Right cardiac atrium (tissue), 5 donors: ENCODE results near the gene SLX9. TPM values are rescaled to one million over a fixed set of nuclear protein-coding genes. Genes with fewer than 3 reads are reported as not detected.

ENCODE experiments used
- ATAC-seq, 2 donors: fragments of 200-7000 bp; cut with Tn5 transposase; one replicate each; pipeline versions ENCODE4 v1.8.0 to v1.9.1; 2020; ENCODE audit warnings: moderate library complexity in 2 of 2, mild to moderate bottlenecking in 1 of 2
- DNase-seq, 3 donors: peaks; one replicate each; pipeline ENCODE4 v3.0.0-alpha.2; 2020
- H3K27ac ChIP-seq: one replicate; pipeline ENCODE4 v1.5.1; 2013; ENCODE audit warnings: mild to moderate bottlenecking, low read length, control low read depth, moderate library complexity
- H3K27me3 ChIP-seq: one replicate; pipeline ENCODE4 v1.6.1; 2013; ENCODE audit not compliant: control insufficient read depth, insufficient read depth
- H3K4me1 ChIP-seq: one replicate; pipeline ENCODE4 v1.6.1; 2013; ENCODE audit warnings: low read length; ENCODE audit not compliant: control insufficient read depth, insufficient read depth
- H3K4me3 ChIP-seq: one replicate; pipeline ENCODE4 v1.5.1; 2013; ENCODE audit warnings: low read length, control low read depth
- H3K9me3 ChIP-seq: one replicate; pipeline ENCODE4 v1.6.1; 2013; ENCODE audit warnings: low read length; ENCODE audit not compliant: control insufficient read depth
- WGBS: extraction: QIAGEN DNeasy Blood & Tissue Kit; methylation state at CpG from one replicate; pipeline ENCODE4 v1.1.7; 2013; 5-methylcytosine and 5-hydroxymethylcytosine counted together
- intact Hi-C, 4 donors: fragments of 100-400 bp; cut with DNase I; formaldehyde crosslinking; loops; one replicate each; pipeline versions ENCODE4 v1.11.0 to v1.14.0; 2022 to 2023
- polyA plus RNA-seq: library from polyadenylated mRNA; stranded (reverse); fragments of 200-250 nt; gene quantifications from one replicate; pipeline ENCODE4 v1.2.3, GENCODE V29; 2013
- total RNA-seq, 4 donors: library from RNA; stranded (reverse); fragmentation: NEBNext Ultra II Directional; extraction: Animal tissue kit (Norgen Biotek cat#: 25700); gene quantifications; one replicate each; pipeline ENCODE4 v1.2.1, GENCODE V29; 2021
- donor health status: healthy with polysubstance abuse.
- donor health status: DM: no; HTN: yes; CAD: no.
- donor health status: DM: no; HTN: no; CAD: no.
- donor health status: DM: no; HTN: yes; CAD: no; lungs with severe emphysema.
- donor health status: DM: yes; HTN: yes; CAD: no.

The SLX9 gene
- total and polyA plus RNA-seq, 5 donors, result 19.2 to 26.5 (median 25.1) TPM

- no peak for ATAC-seq
- intact Hi-C loops, result loop anchor here in 1 of 4 donors (10.0 kb wide), 1 partner anchor 58 kb away; no protein-coding TSS in a partner anchor
- WGBS, result 91% methylated on average over 22 of the region's 22 CpGs
- Histone ChIP-seq H3K9me3 (no peaks in the 10 kb centered on the region), H3K27me3 (no peaks in the 10 kb centered on the region), H3K27ac (no peak overlapping the region), H3K4me3 (no peak overlapping the region), H3K4me1 (peaks cover 18% of the 10 kb centered on the region)
- peak in 2 of 3 donors; percentile 40 to 45 for DNase-seq
Measured at GRCh38 chr21:44957047-44957831, 17.4 kb downstream of the SLX9 start.

- Histone ChIP-seq H3K9me3 (no peaks in the 10 kb centered on the region), H3K27me3 (no peaks in the 10 kb centered on the region), H3K4me3 (no peak overlapping the region), H3K27ac (peak overlapping the region; percentile 28), H3K4me1 (peaks cover 18% of the 10 kb centered on the region)
- peak in 2 of 3 donors; percentile 71 to 75 for DNase-seq
- 56% methylated on average over 26 of the region's 26 CpGs for WGBS
- ATAC-seq, result peak; percentile 8 to 16
- intact Hi-C loops, result loop anchor here in 1 of 4 donors (10.0 kb wide), 1 partner anchor 57 kb away; no protein-coding TSS in a partner anchor
Measured at GRCh38 chr21:44957901-44958451, 18.1 kb downstream of the SLX9 start.

GRCh38 chr21:44958471-44959191 is 18.8 kb downstream of the SLX9 start:
- no peak overlapping the region for H3K4me3 ChIP-seq
- no peaks in the 10 kb centered on the region for H3K27me3 ChIP-seq
- intact Hi-C loops, result loop anchor here in 1 of 4 donors (10.0 kb wide), 1 partner anchor 56 kb away; no protein-coding TSS in a partner anchor
- 16% methylated on average over 28 of the region's 28 CpGs for WGBS
- H3K9me3 ChIP-seq, result no peaks in the 10 kb centered on the region
- peaks cover 18% of the 10 kb centered on the region for H3K4me1 ChIP-seq
- ATAC-seq, result peak; percentile 87 to 91
- DNase-seq, result peak; percentile 89 to 95 (median 95)
- peak overlapping the region; percentile 28 for H3K27ac ChIP-seq

GRCh38 chr21:44959376-44960091 is 19.7 kb downstream of the SLX9 start:
- DNase-seq, result peak in 2 of 3 donors; percentile 60 to 68
- intact Hi-C loops, result loop anchor here in 2 of 4 donors (10.0 kb wide), 2 partner anchors 55 to 115 kb away; partner anchors contain the start of gene ADARB1 (in 1 of the 2)
- Histone ChIP-seq H3K4me3 (no peak overlapping the region), H3K27me3 (no peaks in the 10 kb centered on the region), H3K4me1 (peaks cover 18% of the 10 kb centered on the region), H3K27ac (peak overlapping the region; percentile 28), H3K9me3 (no peaks in the 10 kb centered on the region)
- 74% methylated on average over 26 of the region's 26 CpGs for WGBS
- no peak for ATAC-seq

GRCh38 chr21:44960141-44961092 is 20.6 kb downstream of the SLX9 start:
- H3K27me3 ChIP-seq, result no peaks in the 10 kb centered on the region
- no peak overlapping the region for H3K27ac ChIP-seq
- intact Hi-C loops, result loop anchor here in 1 of 4 donors (10.0 kb wide), 2 partner anchors 54 to 114 kb away; partner anchors contain the start of gene ADARB1
- 88% methylated on average over 23 of the region's 23 CpGs for WGBS
- H3K4me3 ChIP-seq, result no peak overlapping the region
- peaks cover 18% of the 10 kb centered on the region for H3K4me1 ChIP-seq
- no peak for ATAC-seq
- H3K9me3 ChIP-seq, result no peaks in the 10 kb centered on the region
- DNase-seq, result peak in 2 of 3 donors; percentile 11 to 56

- no peaks in the 10 kb centered on the region for H3K27me3 ChIP-seq
- peaks cover 18% of the 10 kb centered on the region for H3K4me1 ChIP-seq
- H3K4me3 ChIP-seq, result no peak overlapping the region
- no peaks in the 10 kb centered on the region for H3K9me3 ChIP-seq
- DNase-seq, result peak; percentile 19 to 62 (median 42)
- peak overlapping the region; percentile 22 for H3K27ac ChIP-seq
- peak in 1 of 2 donors; percentile 9 for ATAC-seq
- WGBS, result 49% methylated on average over 9 of the region's 9 CpGs
- intact Hi-C loops, result loop anchor here in 1 of 4 donors (10.0 kb wide), 2 partner anchors 52 to 112 kb away; partner anchors contain the start of gene ADARB1
Measured at GRCh38 chr21:44962403-44962966, 22.7 kb downstream of the SLX9 start.

- no peaks in the 10 kb centered on the region for H3K9me3 ChIP-seq
- H3K27me3 ChIP-seq, result no peaks in the 10 kb centered on the region
- intact Hi-C loops, result loop anchor here in 1 of 4 donors (10.0 kb wide), 2 partner anchors 50 to 110 kb away; partner anchors contain the start of gene ADARB1
- H3K4me3 ChIP-seq, result no peak overlapping the region
- DNase-seq (peak; percentile 10 to 49 (median 12)), ATAC-seq (no peak)
- peaks cover 5% of the 10 kb centered on the region for H3K4me1 ChIP-seq
- H3K27ac ChIP-seq, result no peak overlapping the region
- 88% methylated on average over 12 of the region's 12 CpGs for WGBS
Measured at GRCh38 chr21:44964381-44964780, 24.6 kb downstream of the SLX9 start.

- Histone ChIP-seq H3K4me1 (no peaks in the 10 kb centered on the region), H3K27ac (no peak overlapping the region), H3K4me3 (no peak overlapping the region), H3K9me3 (no peaks in the 10 kb centered on the region), H3K27me3 (no peaks in the 10 kb centered on the region)
- ATAC-seq (no peak), DNase-seq (peak; percentile 7 to 47 (median 43))
- intact Hi-C loops, result loop anchor here in 1 of 4 donors (10.0 kb wide), 2 partner anchors 49 to 109 kb away; partner anchors contain the start of gene ADARB1
- 85% methylated on average over 17 of the region's 17 CpGs for WGBS
Measured at GRCh38 chr21:44965251-44966022, 25.6 kb downstream of the SLX9 start.
